Measurements from ENCODE around the gene BCAS4. TPM values are rescaled to one million over a fixed set of nuclear protein-coding genes. Genes with fewer than 3 reads are reported as not detected.

BCAS4 gene
- polyA plus RNA-seq, 1 donor, result 2.4 TPM

- DNase-seq (ENCODE audit: low read depth), result no peak
Observed at GRCh38 chr20:50854506-50855249, 59.8 kb downstream of the BCAS4 start.

- no peak for DNase-seq (ENCODE audit: low read depth)
Observed at GRCh38 chr20:50855498-50856474, 60.9 kb downstream of the BCAS4 start.

GRCh38 chr20:50856475-50857041, 61.7 kb downstream of the BCAS4 start:
- DNase-seq (ENCODE audit: low read depth), result no peak

GRCh38 chr20:50857348-50857747, 62.5 kb downstream of the BCAS4 start:
- no peak for DNase-seq (ENCODE audit: low read depth)

GRCh38 chr20:50858525-50858924, 63.7 kb downstream of the BCAS4 start:
- no peak for DNase-seq (ENCODE audit: low read depth)

- DNase-seq (ENCODE audit: low read depth), result no peak
Observed at GRCh38 chr20:50859161-50859560, 64.3 kb downstream of the BCAS4 start.

GRCh38 chr20:50861012-50861411, 66.2 kb downstream of the BCAS4 start:
- no peak for DNase-seq (ENCODE audit: low read depth)

GRCh38 chr20:50862546-50862945, 67.7 kb downstream of the BCAS4 start:
- DNase-seq (ENCODE audit: low read depth), result no peak

GRCh38 chr20:50865114-50865513, 70.3 kb downstream of the BCAS4 start:
- DNase-seq (ENCODE audit: low read depth), result no peak

GRCh38 chr20:50865591-50865990, 70.7 kb downstream of the BCAS4 start:
- DNase-seq (ENCODE audit: low read depth), result no peak

- no peak for DNase-seq (ENCODE audit: low read depth)
Observed at GRCh38 chr20:50866036-50866685, 71.3 kb downstream of the BCAS4 start.

GRCh38 chr20:50866831-50867230, 72.0 kb downstream of the BCAS4 start:
- no peak for DNase-seq (ENCODE audit: low read depth)

- no peak for DNase-seq (ENCODE audit: low read depth)
Observed at GRCh38 chr20:50867805-50868204, 72.9 kb downstream of the BCAS4 start.

GRCh38 chr20:50868509-50869495, 73.9 kb downstream of the BCAS4 start:
- DNase-seq (ENCODE audit: low read depth), result no peak

GRCh38 chr20:50870561-50871161, 75.8 kb downstream of the BCAS4 start:
- DNase-seq (ENCODE audit: low read depth), result no peak

- no peak for DNase-seq (ENCODE audit: low read depth)
Observed at GRCh38 chr20:50872560-50873425, 77.9 kb downstream of the BCAS4 start.

GRCh38 chr20:50873585-50873984, 78.7 kb downstream of the BCAS4 start:
- DNase-seq (ENCODE audit: low read depth), result no peak

- no peak for DNase-seq (ENCODE audit: low read depth)
Observed at GRCh38 chr20:50874111-50874757, 79.4 kb downstream of the BCAS4 start.

Data from forelimb muscle (tissue), 1 donor.